GM12878 (cell line): ENCODE measurements around the gene NECAB2. TPM values are rescaled to one million over a fixed set of nuclear protein-coding genes. Genes with fewer than 3 reads are reported as not detected.

Experiments used
- ATAC-seq: fragments of 200-7000 bp; cut with Tn5 transposase; 3 replicates; pipeline ENCODE4 v1.9.1; 2020; ENCODE audit warnings: mild to moderate bottlenecking, moderate library complexity
- BruUV-seq: library from RNA; stranded (reverse); fragments of 400-500 nt; replicated peaks from 2 replicates; lab custom pipeline; 2021; lab: Mats Ljungman, UMichigan
- CTCF ChIA-PET: fragments of 300-600 bp; sonication (Branson Sonifier 250); formaldehyde crosslinking; extraction: SDS; loops from one replicate; lab custom pipeline; 2021; ENCODE audit warnings: inconsistent platforms; lab: Yijun Ruan, JAX
- POLR2A ChIA-PET: fragments of 350-600 bp; formaldehyde crosslinking; extraction: SDS; loops from one replicate; lab custom pipeline; 2021; ENCODE audit warnings: inconsistent platforms; lab: Charles Lee
- RAD21 ChIA-PET: fragments of 300-600 bp; sonication (Branson Sonifier 250); formaldehyde crosslinking; loops from one replicate; lab custom pipeline; 2023; ENCODE audit warnings: antibody characterized with exemption; ENCODE audit not compliant: unreplicated experiment; lab: Charles Lee
- SMC1A ChIA-PET: fragments of 300-600 bp; sonication (Branson Sonifier 250); formaldehyde crosslinking; loops from one replicate; lab custom pipeline; 2023; ENCODE audit not compliant: unreplicated experiment, uncharacterized antibody; lab: Charles Lee
- DNase-seq: peaks from one replicate; pipeline ENCODE4 v3.0.0-alpha.2; 2011; ENCODE audit warnings: low read depth, low spot score
- FAIRE-seq: peaks from 3 replicates; lab custom pipeline; 2011; peaks lifted over from hg19 to GRCh38; lab: Jason Lieb, UNC
- H2AFZ ChIP-seq: 2 replicates; pipeline ENCODE4 v1.6.0; 2011; ENCODE audit warnings: low read depth, low read length, control low read depth; ENCODE audit not compliant: control insufficient read depth
- H3K27ac ChIP-seq: 2 replicates; pipeline ENCODE4 v1.5.1; 2011; ENCODE audit warnings: control low read depth; ENCODE audit not compliant: control insufficient read depth, insufficient read depth
- H3K27me3 ChIP-seq, 2 experiments: replicated peaks in 1 of 2; 2 replicates each; pipeline versions ENCODE4 v1.6.0 to v1.6.1; 2011; ENCODE audit warnings: low read length in 1 of 2; ENCODE audit not compliant: control insufficient read depth in 2 of 2, insufficient read depth in 2 of 2
- H3K36me3 ChIP-seq, 2 experiments: 2 replicates each; pipeline ENCODE4 v1.5.1; 2011; ENCODE audit warnings: low read length in 1 of 2; ENCODE audit not compliant: control insufficient read depth in 2 of 2, insufficient read depth in 2 of 2
- H3K4me1 ChIP-seq: 2 replicates; pipeline ENCODE4 v1.6.1; 2011; ENCODE audit warnings: mild to moderate bottlenecking, low read length, moderate library complexity, mixed read lengths; ENCODE audit not compliant: control insufficient read depth, insufficient read depth
- H3K4me2 ChIP-seq: 2 replicates; pipeline ENCODE4 v1.6.0; 2011; ENCODE audit warnings: control low read depth; ENCODE audit not compliant: control insufficient read depth, insufficient read depth
- H3K4me3 ChIP-seq: fragments of 200-600 bp; sonication (generic); 2 replicates; pipeline ENCODE4 v1.5.1; 2016
- H3K79me2 ChIP-seq: 2 replicates; pipeline ENCODE4 v1.6.0; 2011; ENCODE audit warnings: low read length; ENCODE audit not compliant: control insufficient read depth, insufficient read depth
- H3K9ac ChIP-seq: 2 replicates; pipeline ENCODE4 v1.8.0; 2011; ENCODE audit warnings: low read length, control low read depth, mixed read lengths; ENCODE audit not compliant: control insufficient read depth, insufficient read depth
- H3K9me3 ChIP-seq: replicated peaks from 3 replicates; pipeline ENCODE4 v1.5.1; 2011; ENCODE audit warnings: mild to moderate bottlenecking, low read length; ENCODE audit not compliant: control insufficient read depth, insufficient read depth
- H4K20me1 ChIP-seq: 2 replicates; pipeline ENCODE4 v1.6.0; 2011; ENCODE audit not compliant: control insufficient read depth, insufficient read depth
- ATF7 ChIP-seq: fragments of 450-650 bp; IDR thresholded peaks from 2 replicates; pipeline ENCODE4 v1.6.1; 2016; ENCODE audit warnings: low read depth, mild to moderate bottlenecking
- CREB1 ChIP-seq: IDR thresholded peaks from 2 replicates; pipeline ENCODE4 v1.6.1; 2012; ENCODE audit warnings: low read depth, mild to moderate bottlenecking, inconsistent platforms
- HCFC1 ChIP-seq: fragments of 150-350 bp; IDR thresholded peaks from 2 replicates; pipeline ENCODE4 v1.6.1; 2014; ENCODE audit warnings: low read length
- NR2C2 ChIP-seq: IDR thresholded peaks from 2 replicates; pipeline ENCODE4 v1.6.1; 2011; ENCODE audit warnings: borderline replicate concordance, low read depth; ENCODE audit not compliant: control insufficient read depth, insufficient read length
- PAX8 ChIP-seq: fragments of 450-650 bp; IDR thresholded peaks from 2 replicates; pipeline ENCODE4 v1.6.1; 2017; ENCODE audit warnings: mild to moderate bottlenecking, moderate library complexity
- RCOR1 ChIP-seq: conservative IDR thresholded peaks from 2 replicates; pipeline ENCODE4 v1.6.1; 2012; ENCODE audit warnings: low read depth, low read length, improper control_type of control experiment
- RUNX3 ChIP-seq: IDR thresholded peaks from 2 replicates; pipeline ENCODE4 v1.6.1; 2012; ENCODE audit warnings: low read length, inconsistent platforms
- SIN3A ChIP-seq: IDR thresholded peaks from 2 replicates; pipeline ENCODE4 v1.6.1; 2012; ENCODE audit warnings: low read depth, low read length, improper control_type of control experiment
- STAT3 ChIP-seq: IDR thresholded peaks from 2 replicates; pipeline ENCODE4 v1.6.1; 2011; ENCODE audit warnings: low read depth, low read length, improper control_type of control experiment
- WRNIP1 ChIP-seq: IDR thresholded peaks from 2 replicates; pipeline ENCODE4 v1.6.1; 2011; ENCODE audit warnings: low read depth, low read length, improper control_type of control experiment, borderline replicate concordance
- ZNF24 ChIP-seq: fragments of 450-650 bp; IDR thresholded peaks from 2 replicates; pipeline ENCODE4 v1.6.1; 2017; ENCODE audit warnings: antibody characterized with exemption, mild to moderate bottlenecking
- ZNF622 ChIP-seq: fragments of 450-650 bp; IDR thresholded peaks from 2 replicates; pipeline ENCODE4 v1.6.1; 2017; ENCODE audit warnings: mild to moderate bottlenecking, inconsistent platforms
- WGBS: methylation state at CpG from one replicate; pipeline ENCODE4 v1.1.6; 2016; ENCODE audit warnings: low lambda C conversion rate; ENCODE audit not compliant: insufficient replicate concordance, insufficient coverage; ENCODE audit errors: missing lambda C conversion rate; 5-methylcytosine and 5-hydroxymethylcytosine counted together
- in situ Hi-C: fragments of 300-500 bp; cut with MboI; formaldehyde crosslinking; loops from 9 replicates; pipeline ENCODE4 v1.14.3; 2018; ENCODE audit warnings: mixed read lengths
- intact Hi-C: fragments of 100-400 bp; cut with micrococcal nuclease; formaldehyde crosslinking; loops from one replicate; pipeline ENCODE4 v1.14.2; 2022; ENCODE audit not compliant: unreplicated experiment
- polyA plus RNA-seq, 11 experiments: library from polyadenylated mRNA; depleted of rRNA in 4 of 11; unstranded in 6 of 11; stranded (reverse) in 5 of 11; fragments of >200 nt; fragmentation: Nextera tagmentation in 4 of 11; fragmentation: Illumina TruSeq in 1 of 11; extraction: Ambion mirVana in 4 of 11; extraction: Trizol in 1 of 11; gene quantifications; 1 replicate in 1 of 11; 2 replicates in 10 of 11; pipeline versions ENCODE4 v1.2.1 to v1.2.3, GENCODE V29; 2011 to 2016; ENCODE audit warnings: inconsistent platforms in 2 of 11, missing spikeins in 2 of 11, low read depth in 1 of 11
- total RNA-seq, 4 experiments: library from RNA; depleted of rRNA in 3 of 4; stranded (reverse); fragments of >200 nt in 3 of 4; fragmentation: Illumina TruSeq in 1 of 4; extraction: Trizol in 1 of 4; gene quantifications; 2 replicates each; pipeline versions ENCODE4 v1.2.1 to v1.2.3, GENCODE V29; 2013 to 2021
- TF ChIP-seq, protein P1 (sequence below): IDR thresholded peaks from 2 replicates; pipeline ENCODE4 v1.6.1; 2012; ENCODE audit warnings: improper control_type of control experiment, low read depth, low read length; ENCODE audit not compliant: insufficient replicate concordance
- TF ChIP-seq, protein P2 (sequence below): IDR thresholded peaks from 2 replicates; pipeline ENCODE4 v1.6.1; 2011; ENCODE audit warnings: low read depth, low read length, improper control_type of control experiment, borderline replicate concordance

Gene NECAB2
- total and polyA plus RNA-seq, 10 of the 15 experiments (the other 5 are each of a cell fraction or from before 2014, with no cell fraction given): not detected

DNA sequence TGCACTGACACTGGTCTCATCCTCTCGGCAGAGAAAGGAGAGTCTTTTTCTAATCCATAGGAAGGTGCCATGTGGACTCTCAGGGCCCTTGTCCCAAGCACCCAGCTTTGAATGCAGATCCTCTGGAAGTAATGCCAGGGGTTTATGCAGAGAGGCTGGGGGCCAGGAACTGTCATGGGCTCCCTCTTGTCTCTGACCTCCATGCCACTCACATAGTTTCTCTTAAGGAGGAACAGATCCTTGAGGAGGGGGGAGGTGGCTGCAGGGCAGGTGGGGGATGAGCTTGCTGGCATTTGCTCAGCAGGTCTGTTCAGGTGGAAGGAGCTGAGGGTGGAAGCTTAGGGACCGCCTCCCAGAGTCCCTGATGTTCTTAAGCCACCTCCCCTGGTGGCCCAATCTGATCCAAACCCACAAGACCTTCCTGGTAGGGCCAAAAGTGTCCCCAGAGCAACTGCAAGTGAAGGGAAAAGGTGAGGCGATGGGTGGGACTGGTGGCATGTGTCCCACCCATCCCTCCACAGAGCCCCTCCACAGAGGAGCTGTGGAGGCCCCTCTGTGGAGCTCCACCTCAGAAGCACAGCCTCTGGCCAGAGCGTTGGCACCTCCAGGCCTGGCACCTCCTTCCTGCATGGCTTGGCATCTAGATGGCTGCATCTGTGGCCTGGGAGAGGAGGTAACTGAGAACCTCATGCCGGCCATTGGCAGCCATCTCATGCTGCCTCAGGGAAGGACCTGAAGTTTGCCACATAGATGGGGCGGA, 9.2 kb downstream of the NECAB2 start (continued):
- TF ChIP-seq ZNF622: no peak
- no peak for TF ChIP-seq ATF7

DNA sequence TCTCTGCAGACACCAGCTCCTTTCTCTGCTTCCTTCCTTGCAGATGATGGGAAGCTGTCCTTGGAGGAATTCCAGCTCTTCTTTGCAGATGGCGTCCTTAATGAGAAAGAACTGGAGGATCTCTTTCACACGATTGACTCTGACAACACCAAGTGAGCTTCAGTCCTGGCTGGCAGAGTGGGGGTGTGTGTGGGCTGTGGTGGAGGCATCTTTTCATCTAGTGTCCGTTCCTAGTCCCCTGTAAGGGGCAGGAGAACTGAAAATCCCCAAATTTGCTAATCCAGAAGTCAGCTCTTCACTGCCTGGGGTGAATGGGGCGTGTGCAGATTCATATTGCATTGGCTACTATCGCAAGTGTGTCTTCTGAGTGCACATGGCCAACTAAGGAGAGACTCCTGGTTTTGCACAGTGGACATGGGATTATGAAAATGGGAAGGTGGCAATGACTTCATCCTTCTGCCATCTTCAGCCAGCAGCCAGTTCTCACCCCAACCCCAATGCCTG, 10.4 kb downstream of the NECAB2 start:
- WGBS: 12% methylated on average over 5 of the region's 5 CpGs
- no peak for TF ChIP-seq PAX8
- TF ChIP-seq, protein P1, sequence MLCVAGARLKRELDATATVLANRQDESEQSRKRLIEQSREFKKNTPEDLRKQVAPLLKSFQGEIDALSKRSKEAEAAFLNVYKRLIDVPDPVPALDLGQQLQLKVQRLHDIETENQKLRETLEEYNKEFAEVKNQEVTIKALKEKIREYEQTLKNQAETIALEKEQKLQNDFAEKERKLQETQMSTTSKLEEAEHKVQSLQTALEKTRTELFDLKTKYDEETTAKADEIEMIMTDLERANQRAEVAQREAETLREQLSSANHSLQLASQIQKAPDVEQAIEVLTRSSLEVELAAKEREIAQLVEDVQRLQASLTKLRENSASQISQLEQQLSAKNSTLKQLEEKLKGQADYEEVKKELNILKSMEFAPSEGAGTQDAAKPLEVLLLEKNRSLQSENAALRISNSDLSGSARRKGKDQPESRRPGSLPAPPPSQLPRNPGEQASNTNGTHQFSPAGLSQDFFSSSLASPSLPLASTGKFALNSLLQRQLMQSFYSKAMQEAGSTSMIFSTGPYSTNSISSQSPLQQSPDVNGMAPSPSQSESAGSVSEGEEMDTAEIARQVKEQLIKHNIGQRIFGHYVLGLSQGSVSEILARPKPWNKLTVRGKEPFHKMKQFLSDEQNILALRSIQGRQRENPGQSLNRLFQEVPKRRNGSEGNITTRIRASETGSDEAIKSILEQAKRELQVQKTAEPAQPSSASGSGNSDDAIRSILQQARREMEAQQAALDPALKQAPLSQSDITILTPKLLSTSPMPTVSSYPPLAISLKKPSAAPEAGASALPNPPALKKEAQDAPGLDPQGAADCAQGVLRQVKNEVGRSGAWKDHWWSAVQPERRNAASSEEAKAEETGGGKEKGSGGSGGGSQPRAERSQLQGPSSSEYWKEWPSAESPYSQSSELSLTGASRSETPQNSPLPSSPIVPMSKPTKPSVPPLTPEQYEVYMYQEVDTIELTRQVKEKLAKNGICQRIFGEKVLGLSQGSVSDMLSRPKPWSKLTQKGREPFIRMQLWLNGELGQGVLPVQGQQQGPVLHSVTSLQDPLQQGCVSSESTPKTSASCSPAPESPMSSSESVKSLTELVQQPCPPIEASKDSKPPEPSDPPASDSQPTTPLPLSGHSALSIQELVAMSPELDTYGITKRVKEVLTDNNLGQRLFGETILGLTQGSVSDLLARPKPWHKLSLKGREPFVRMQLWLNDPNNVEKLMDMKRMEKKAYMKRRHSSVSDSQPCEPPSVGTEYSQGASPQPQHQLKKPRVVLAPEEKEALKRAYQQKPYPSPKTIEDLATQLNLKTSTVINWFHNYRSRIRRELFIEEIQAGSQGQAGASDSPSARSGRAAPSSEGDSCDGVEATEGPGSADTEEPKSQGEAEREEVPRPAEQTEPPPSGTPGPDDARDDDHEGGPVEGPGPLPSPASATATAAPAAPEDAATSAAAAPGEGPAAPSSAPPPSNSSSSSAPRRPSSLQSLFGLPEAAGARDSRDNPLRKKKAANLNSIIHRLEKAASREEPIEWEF: no peak
- no peak for TF ChIP-seq RUNX3
- TF ChIP-seq ZNF24: no peak
- no peak for TF ChIP-seq STAT3
- TF ChIP-seq CREB1: no peak
- TF ChIP-seq, protein P2, sequence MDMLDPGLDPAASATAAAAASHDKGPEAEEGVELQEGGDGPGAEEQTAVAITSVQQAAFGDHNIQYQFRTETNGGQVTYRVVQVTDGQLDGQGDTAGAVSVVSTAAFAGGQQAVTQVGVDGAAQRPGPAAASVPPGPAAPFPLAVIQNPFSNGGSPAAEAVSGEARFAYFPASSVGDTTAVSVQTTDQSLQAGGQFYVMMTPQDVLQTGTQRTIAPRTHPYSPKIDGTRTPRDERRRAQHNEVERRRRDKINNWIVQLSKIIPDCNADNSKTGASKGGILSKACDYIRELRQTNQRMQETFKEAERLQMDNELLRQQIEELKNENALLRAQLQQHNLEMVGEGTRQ: no peak
- TF ChIP-seq SIN3A: no peak
- TF ChIP-seq HCFC1: no peak
- TF ChIP-seq NR2C2: no peak
- TF ChIP-seq WRNIP1: no peak
- no peak for TF ChIP-seq RCOR1

More for the DNA sequence above, 10.4 kb downstream of the NECAB2 start:
- RAD21 ChIA-PET: no interaction called here
- DNase-seq (no peak), FAIRE-seq (no peak), ATAC-seq (no peak)
- no peak overlapping the region for H3K4me2 ChIP-seq
- no peak overlapping the region for H3K4me3 ChIP-seq
- H3K9ac ChIP-seq: no peak overlapping the region
- no peaks in the 10 kb centered on the region for H3K36me3 ChIP-seq
- BruUV-seq: no TSS peak
- H3K79me2 ChIP-seq: no peaks in the 10 kb centered on the region
- SMC1A ChIA-PET: no interaction called here
- in situ Hi-C loops (no loop called here), intact Hi-C loops (no loop called here)
- no peaks in the 10 kb centered on the region for H3K27me3 ChIP-seq
- no peaks in the 10 kb centered on the region for H3K4me1 ChIP-seq
- CTCF ChIA-PET: interaction anchor here (0.6 to 1.4 kb wide), 2 partner anchors 87 to 593 kb away, joined by 3 read pairs; no protein-coding TSS in a partner anchor
- POLR2A ChIA-PET: interaction anchor here (0.5 kb wide), 1 partner anchor 136 kb away, joined by 6 read pairs; no protein-coding TSS in a partner anchor
- H3K27ac ChIP-seq: no peak overlapping the region
- H2AFZ ChIP-seq: no peak overlapping the region
- no peaks in the 10 kb centered on the region; the same call in 2 of the 3 replicates for H3K9me3 ChIP-seq
- no peaks in the 10 kb centered on the region for H4K20me1 ChIP-seq
